Cardiac muscle cell (in vitro differentiated cells and primary cell): ENCODE measurements around the gene PRR23A. TPM values are rescaled to one million over a fixed set of nuclear protein-coding genes. Genes with fewer than 3 reads are reported as not detected.

Experiments used
- DNase-seq, 2 donors: peaks; one replicate each; pipeline versions ENCODE4 v3.0.0 to v3.0.0-alpha.2; 2010 to 2017; ENCODE audit warnings: low read depth in 1 of 2, low spot score in 1 of 2
- H3K27ac ChIP-seq: fragments of 200-600 bp; sonication (generic); 2 replicates; pipeline ENCODE4 v1.5.1; 2016
- H3K27me3 ChIP-seq: fragments of 200-600 bp; sonication (generic); 2 replicates; pipeline ENCODE4 v1.6.0; 2016; ENCODE audit warnings: control low read depth
- H3K36me3 ChIP-seq: fragments of 200-600 bp; sonication (generic); 2 replicates; pipeline ENCODE4 v1.5.1; 2016; ENCODE audit warnings: control low read depth
- H3K4me1 ChIP-seq: fragments of 200-600 bp; sonication (generic); 2 replicates; pipeline ENCODE4 v1.8.1; 2017; ENCODE audit warnings: low read depth, mild to moderate bottlenecking, mixed run types
- H3K4me3 ChIP-seq: fragments of 200-600 bp; sonication (generic); 2 replicates; pipeline ENCODE4 v1.5.1; 2016; ENCODE audit warnings: mild to moderate bottlenecking
- H3K9me3 ChIP-seq: fragments of 200-600 bp; sonication (generic); 2 replicates; pipeline ENCODE4 v1.5.1; 2017; ENCODE audit warnings: low read depth, mild to moderate bottlenecking, control low read depth
- CTCF ChIP-seq: IDR thresholded peaks from 2 replicates; pipeline ENCODE4 v1.5.1; 2012; ENCODE audit warnings: low read depth, mild to moderate bottlenecking, low read length
- polyA plus RNA-seq: library from polyadenylated mRNA; unstranded; fragments of >200 nt; fragmentation: Nextera tagmentation; extraction: Ambion mirVana; gene quantifications from 2 replicates; pipeline ENCODE4 v1.2.1, GENCODE V29; 2016
- total RNA-seq: library from RNA; depleted of rRNA; stranded (reverse); fragments of >200 nt; gene quantifications from 2 replicates; pipeline ENCODE4 v1.2.3, GENCODE V29; 2016

The PRR23A gene
- total and polyA plus RNA-seq, 2 experiments from 2014 or later: not detected

- H3K4me3 ChIP-seq: no peak overlapping the region
- no peaks in the 10 kb centered on the region for H3K9me3 ChIP-seq
- no peak overlapping the region for H3K27ac ChIP-seq
- H3K27me3 ChIP-seq: no peaks in the 10 kb centered on the region
- no peaks in the 10 kb centered on the region for H3K4me1 ChIP-seq
- no peak for DNase-seq
- TF ChIP-seq CTCF: no peak
- H3K36me3 ChIP-seq: no peaks in the 10 kb centered on the region
Observed at GRCh38 chr3:139016430-139017048, 10.5 kb upstream of the PRR23A start.

GRCh38 chr3:139005356-139005993 lies 593 bp downstream of the PRR23A start:
- Histone ChIP-seq H3K27me3 (no peaks in the 10 kb centered on the region), H3K9me3 (no peaks in the 10 kb centered on the region), H3K27ac (no peak overlapping the region), H3K4me1 (no peaks in the 10 kb centered on the region), H3K4me3 (no peak overlapping the region), H3K36me3 (no peaks in the 10 kb centered on the region)
- TF ChIP-seq CTCF: no peak
- no peak for DNase-seq

- H3K4me1 ChIP-seq: no peaks in the 10 kb centered on the region
- H3K27ac ChIP-seq: no peak overlapping the region
- TF ChIP-seq CTCF: no peak
- no peaks in the 10 kb centered on the region for H3K36me3 ChIP-seq
- no peaks in the 10 kb centered on the region for H3K9me3 ChIP-seq
- H3K4me3 ChIP-seq: no peak overlapping the region
- H3K27me3 ChIP-seq: peaks cover 24% of the 10 kb centered on the region
- DNase-seq: no peak
Observed at GRCh38 chr3:138995706-138996105, 10.4 kb downstream of the PRR23A start.

GRCh38 chr3:138987181-138987580 lies 18.9 kb downstream of the PRR23A start:
- H3K36me3 ChIP-seq: no peaks in the 10 kb centered on the region
- TF ChIP-seq CTCF: no peak
- H3K9me3 ChIP-seq: no peaks in the 10 kb centered on the region
- H3K4me3 ChIP-seq: no peak overlapping the region
- DNase-seq: no peak
- H3K27me3 ChIP-seq: peaks cover 7% of the 10 kb centered on the region
- H3K27ac ChIP-seq: no peak overlapping the region
- H3K4me1 ChIP-seq: no peaks in the 10 kb centered on the region

- Histone ChIP-seq H3K27me3 (peaks cover 15% of the 10 kb centered on the region), H3K9me3 (no peaks in the 10 kb centered on the region), H3K4me1 (no peaks in the 10 kb centered on the region), H3K4me3 (no peak overlapping the region), H3K36me3 (no peaks in the 10 kb centered on the region), H3K27ac (no peak overlapping the region)
- TF ChIP-seq CTCF: no peak
- DNase-seq: no peak
Observed at GRCh38 chr3:138985932-138986331, 20.1 kb downstream of the PRR23A start.
